Osteoblast (primary cell): ENCODE results near the gene BCAP31. TPM values are rescaled to one million over a fixed set of nuclear protein-coding genes. Genes with fewer than 3 reads are reported as not detected.
A peak's percentile ranks its signal among the peaks of the same experiment; 100 is the strongest.

Experiments used
- DNase-seq: peaks from one replicate; pipeline ENCODE4 v3.0.0; 2011; ENCODE audit warnings: low spot score, mixed read lengths; ENCODE audit not compliant: insufficient read length; ENCODE audit errors: missing footprints
- H2AFZ ChIP-seq: 2 replicates; pipeline ENCODE4 v1.6.0; 2011; ENCODE audit warnings: mild to moderate bottlenecking, low read length
- H3K27ac ChIP-seq: 2 replicates; pipeline ENCODE4 v1.5.1; 2011; ENCODE audit warnings: mild to moderate bottlenecking, low read depth, low read length, moderate library complexity
- H3K27me3 ChIP-seq: 2 replicates; pipeline ENCODE4 v1.6.0; 2012; ENCODE audit warnings: mild to moderate bottlenecking, control low read depth, inconsistent platforms, low read length, moderate library complexity; ENCODE audit not compliant: insufficient read depth
- H3K36me3 ChIP-seq: 2 replicates; pipeline ENCODE4 v1.5.1; 2011; ENCODE audit warnings: mild to moderate bottlenecking, low read length, control low read depth, moderate library complexity; ENCODE audit not compliant: insufficient read depth
- H3K4me1 ChIP-seq: 2 replicates; pipeline ENCODE4 v1.5.1; 2011; ENCODE audit warnings: mild to moderate bottlenecking, low read length, control low read depth, moderate library complexity; ENCODE audit not compliant: insufficient read depth
- H3K4me2 ChIP-seq: 2 replicates; pipeline ENCODE4 v1.6.0; 2011; ENCODE audit warnings: mild to moderate bottlenecking, low read length; ENCODE audit not compliant: insufficient read depth
- H3K4me3 ChIP-seq: fragments of 200-600 bp; sonication (generic); 3 replicates; pipeline ENCODE4 v1.5.1; 2012; ENCODE audit warnings: mild to moderate bottlenecking, low read length, inconsistent platforms; ENCODE audit not compliant: insufficient read depth
- H3K79me2 ChIP-seq: 2 replicates; pipeline ENCODE4 v1.6.0; 2012; ENCODE audit warnings: mild to moderate bottlenecking, low read length, control low read depth, inconsistent platforms; ENCODE audit not compliant: insufficient read depth
- H3K9me3 ChIP-seq: 2 replicates; pipeline ENCODE4 v1.5.1; 2011; ENCODE audit warnings: low read depth, low read length, control low read depth
- H4K20me1 ChIP-seq: 2 replicates; pipeline ENCODE4 v1.6.0; 2012; ENCODE audit warnings: mild to moderate bottlenecking, low read length, control low read depth; ENCODE audit not compliant: insufficient read depth
- CTCF ChIP-seq: IDR thresholded peaks from 2 replicates; pipeline ENCODE4 v1.5.1; 2011; ENCODE audit warnings: mild to moderate bottlenecking, low read depth, low read length, moderate library complexity; ENCODE audit errors: extremely low read depth
- total RNA-seq: library from RNA; depleted of rRNA; stranded (reverse); fragments of >200 nt; gene quantifications from 2 replicates; pipeline ENCODE4 v1.2.3, GENCODE V29; 2012

Gene BCAP31
- total RNA-seq, 1 donor = 118 TPM

- Histone ChIP-seq H3K4me1 (no peaks in the 10 kb centered on the region), H3K4me2 (peak within 1 kb of the TSS; percentile 48), H3K79me2 (peaks cover 3% of the 10 kb centered on the region), H3K4me3 (peak within 1 kb of the TSS; percentile 62), H3K36me3 (no peaks in the 10 kb centered on the region), H4K20me1 (peaks cover 12% of the 10 kb centered on the region), H3K27me3 (no peaks in the 10 kb centered on the region), H3K27ac (no peak within 1 kb of the TSS), H3K9me3 (no peaks in the 10 kb centered on the region), H2AFZ (no peak within 1 kb of the TSS)
- TF ChIP-seq CTCF = no peak
- peak; percentile 98 for DNase-seq
These were observed 36.8 kb downstream of the BCAP31 start, which contains the start of gene SLC6A8 for GRCh38 chrX:153687121-153688039. Gene SLC6A8, plus strand, starts transcription at chrX:153687926. Its CDS starts 649 bp downstream, at chrX:153688575.

DNA sequence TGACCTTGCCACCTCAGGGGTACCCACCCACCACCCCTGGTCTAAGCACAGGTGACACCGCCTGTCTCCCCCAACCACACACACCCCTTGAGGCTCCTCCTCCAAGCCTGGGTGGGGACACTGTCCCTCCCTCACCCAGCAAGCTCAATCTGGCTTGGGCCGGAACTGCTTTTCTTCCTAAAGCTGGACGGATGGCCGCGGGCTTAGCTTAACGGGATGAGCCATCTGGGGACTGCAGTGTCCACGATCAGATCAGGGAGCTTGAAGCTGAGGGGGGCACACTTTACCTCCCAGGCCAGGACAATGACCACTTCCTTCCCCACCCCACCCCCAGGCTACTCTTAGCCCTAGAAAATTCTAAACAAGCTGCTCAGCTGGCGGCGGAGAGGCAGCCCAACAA lies 37.5 kb downstream of the BCAP31 start:
- Histone ChIP-seq H3K36me3 (no peaks in the 10 kb centered on the region), H3K4me1 (no peaks in the 10 kb centered on the region), H3K79me2 (peaks cover 3% of the 10 kb centered on the region), H3K9me3 (no peaks in the 10 kb centered on the region), H2AFZ (no peak overlapping the region), H3K27me3 (no peaks in the 10 kb centered on the region), H3K4me3 (no peak overlapping the region), H4K20me1 (peaks cover 12% of the 10 kb centered on the region), H3K27ac (no peak overlapping the region), H3K4me2 (no peak overlapping the region)
- no peak for TF ChIP-seq CTCF
- DNase-seq = peak; percentile 75

- no peak overlapping the region for H3K4me3 ChIP-seq
These were observed 38.2 kb downstream of the BCAP31 start for GRCh38 chrX:153685751-153686696.

More at GRCh38 chrX:153685751-153686696, 38.2 kb downstream of the BCAP31 start:
- H3K4me1 ChIP-seq = no peaks in the 10 kb centered on the region
- no peak overlapping the region for H3K4me2 ChIP-seq
- H3K9me3 ChIP-seq = no peaks in the 10 kb centered on the region
- H3K36me3 ChIP-seq = no peaks in the 10 kb centered on the region
- H3K27me3 ChIP-seq = no peaks in the 10 kb centered on the region
- peaks cover 3% of the 10 kb centered on the region for H3K79me2 ChIP-seq
- peaks cover 12% of the 10 kb centered on the region for H4K20me1 ChIP-seq
- TF ChIP-seq CTCF = no peak
- DNase-seq = peak; percentile 85
- H2AFZ ChIP-seq = no peak overlapping the region
- H3K27ac ChIP-seq = no peak overlapping the region
